Measurements from ENCODE around the gene EPB41L4A.

Gene EPB41L4A

GRCh38 chr5:112350626-112351025 is 68.5 kb downstream of the EPB41L4A start:
- DNase-seq: no peak

DNA sequence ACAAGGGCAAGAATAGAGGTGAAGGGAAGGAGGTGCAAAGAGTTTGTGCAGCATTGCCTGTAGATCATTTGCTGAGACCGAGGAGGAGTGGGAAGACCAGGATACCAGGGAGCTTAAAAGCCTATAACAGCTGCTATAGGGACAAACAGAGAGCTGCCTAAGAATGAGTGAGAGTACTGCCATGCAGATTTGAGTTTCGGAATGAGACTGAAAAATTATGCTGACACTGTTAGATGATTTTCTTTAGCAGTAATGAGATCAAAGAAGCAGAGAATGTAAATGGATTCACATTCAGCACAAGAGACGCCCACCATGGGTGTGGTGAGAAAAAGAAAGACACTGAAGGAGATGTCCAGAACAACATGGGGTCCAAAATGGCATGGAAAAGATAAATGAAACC is 69.7 kb downstream of the EPB41L4A start:
- DNase-seq: no peak

- no peak for DNase-seq
These were observed 70.2 kb downstream of the EPB41L4A start for GRCh38 chr5:112348915-112349314.

GRCh38 chr5:112348387-112348786 is 70.7 kb downstream of the EPB41L4A start:
- no peak for DNase-seq

DNA sequence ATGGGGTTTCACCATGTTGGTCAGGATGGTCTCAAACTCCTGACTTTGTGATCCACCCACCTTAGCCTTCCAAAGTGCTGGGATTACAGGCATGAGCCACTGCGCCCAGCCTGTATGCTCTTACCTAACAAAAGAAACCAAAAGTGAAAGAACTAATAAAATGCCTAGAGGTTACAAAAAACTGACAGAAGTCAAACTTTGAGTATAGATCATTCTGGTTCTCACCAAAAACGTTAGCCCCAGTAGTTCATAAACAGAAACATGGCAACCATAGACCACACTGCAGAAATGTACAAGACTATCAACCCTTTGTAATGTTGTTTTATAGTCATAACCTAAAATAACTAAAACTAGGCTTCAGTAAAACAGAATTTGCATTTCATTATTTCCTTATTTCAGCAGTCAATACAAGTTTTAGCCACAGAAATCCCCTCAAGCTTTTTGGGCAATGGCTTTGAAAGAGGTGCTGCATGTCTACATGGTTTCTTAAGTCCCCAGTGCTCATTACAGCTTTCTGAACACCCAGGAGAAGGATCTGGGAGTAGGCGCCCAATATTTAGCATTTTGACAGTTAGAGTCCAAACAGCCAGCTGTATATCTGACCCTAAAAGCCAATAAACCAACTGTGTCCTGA is 72.5 kb downstream of the EPB41L4A start:
- no peak for DNase-seq

DNA sequence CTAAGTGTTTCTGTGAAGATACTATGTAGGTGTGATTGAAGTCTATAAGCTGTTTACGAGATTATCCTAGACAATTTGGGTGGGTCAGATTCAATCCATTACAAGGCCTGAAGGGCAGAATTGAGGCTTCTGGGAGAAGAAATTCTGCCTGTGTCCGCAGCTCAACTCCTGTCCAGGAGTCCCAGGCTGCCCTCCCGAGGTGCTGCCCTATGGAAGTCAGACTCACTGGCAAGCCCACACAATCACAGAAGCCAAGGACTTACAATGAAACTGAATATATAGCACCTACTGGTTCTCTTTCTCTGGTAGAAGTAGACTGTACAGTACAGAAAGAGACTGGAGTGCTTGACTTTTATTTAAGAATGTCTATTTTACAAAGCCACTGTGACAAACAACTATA is 74.5 kb downstream of the EPB41L4A start:
- no peak for DNase-seq

GRCh38 chr5:112342389-112342788 is 76.7 kb downstream of the EPB41L4A start:
- no peak for DNase-seq

DNA sequence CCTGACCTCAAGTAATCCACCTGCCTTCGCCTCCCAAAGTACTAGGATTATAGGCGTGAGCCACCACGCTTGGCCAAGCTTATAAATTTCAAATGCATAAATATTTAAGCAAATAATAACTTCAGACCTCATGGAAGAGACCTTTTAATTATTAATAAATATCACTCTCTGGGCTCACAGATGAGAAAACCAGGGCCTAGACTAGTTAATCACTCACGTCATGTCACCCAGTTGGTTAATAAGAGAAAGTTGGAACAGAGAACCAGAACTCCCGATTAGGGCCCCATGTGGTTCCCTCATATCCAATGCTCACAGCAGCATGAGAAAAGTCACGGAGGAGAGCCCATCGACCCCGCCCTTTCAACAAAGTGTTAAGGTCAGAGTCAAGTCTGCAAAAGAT is 79.3 kb downstream of the EPB41L4A start:
- DNase-seq: no peak

- DNase-seq: no peak
These were observed 80.3 kb downstream of the EPB41L4A start for GRCh38 chr5:112338681-112339337.

- no peak for DNase-seq
These were observed 85.7 kb downstream of the EPB41L4A start for GRCh38 chr5:112333331-112333781.

GRCh38 chr5:112331892-112332291 is 87.2 kb downstream of the EPB41L4A start:
- DNase-seq: no peak

DNA sequence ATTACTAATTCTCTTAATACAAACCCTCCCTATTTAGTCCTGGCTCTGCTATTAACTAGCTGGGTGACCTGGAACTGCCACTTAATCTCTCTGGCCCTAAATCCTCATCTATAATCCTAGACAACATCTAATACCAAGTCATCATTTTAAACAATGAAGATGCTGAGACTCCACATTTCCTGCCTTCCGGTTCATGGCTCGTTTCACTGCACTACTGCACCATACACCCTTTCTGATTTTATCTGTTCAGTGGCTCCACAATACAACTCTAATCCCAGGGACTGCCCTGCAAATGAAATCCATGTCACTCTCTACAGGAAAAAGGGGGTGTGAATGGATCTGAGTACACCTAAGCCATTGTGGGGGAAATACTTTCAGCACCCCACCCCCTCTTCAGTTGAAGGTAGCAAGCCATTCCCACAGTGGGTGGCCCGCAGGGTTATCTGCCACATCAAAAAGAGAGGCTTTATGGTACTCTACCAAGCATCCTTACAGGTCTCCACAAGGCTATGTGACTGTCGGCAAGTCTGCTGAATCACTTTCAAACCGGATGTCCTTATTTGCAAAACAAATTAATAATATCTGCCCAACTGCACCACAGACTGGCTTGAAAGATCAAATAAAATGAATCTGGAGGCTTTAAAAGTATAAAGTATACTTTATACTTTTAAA is 89.5 kb downstream of the EPB41L4A start:
- DNase-seq: no peak

DNA sequence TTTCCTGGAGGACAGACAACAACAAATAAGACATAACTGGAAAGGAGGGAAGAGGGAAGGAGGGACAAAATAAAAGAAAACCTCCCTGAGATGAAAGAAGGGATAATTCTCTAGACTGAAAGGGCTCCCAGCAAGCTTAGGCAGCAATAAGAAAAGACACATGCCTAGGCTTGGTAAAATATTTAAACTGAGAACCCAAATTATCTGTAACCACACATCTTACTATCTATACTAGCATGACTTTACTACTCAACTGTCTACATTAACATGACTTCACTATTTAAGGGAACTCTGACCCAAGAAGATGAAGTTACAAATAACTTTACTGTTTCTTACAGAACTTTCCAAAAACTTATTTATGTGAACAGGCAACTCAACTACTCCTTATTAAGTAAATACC is 95.9 kb downstream of the EPB41L4A start:
- no peak for DNase-seq

- DNase-seq: no peak
These were observed 98.7 kb downstream of the EPB41L4A start for GRCh38 chr5:112320408-112320807.

DNA sequence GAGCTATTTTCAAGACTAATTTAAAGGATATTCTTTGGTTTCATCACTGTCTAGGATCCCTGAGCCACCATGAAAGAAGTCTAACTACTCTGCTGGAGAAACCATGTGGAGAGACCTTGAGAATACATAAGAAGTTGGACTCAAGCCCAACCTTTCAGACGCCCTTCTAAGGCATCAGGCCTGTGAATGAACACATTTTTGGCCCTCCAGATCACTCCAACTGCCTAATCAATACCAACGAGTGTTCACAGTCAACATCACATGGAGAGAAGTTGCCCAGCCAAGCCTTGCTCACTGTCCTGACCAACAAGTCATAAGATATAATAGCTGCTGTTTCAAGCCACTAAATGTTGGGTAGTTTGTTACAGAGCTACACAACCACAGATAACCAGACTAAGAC is 100.7 kb downstream of the EPB41L4A start:
- no peak for DNase-seq

GRCh38 chr5:112317866-112318265 is 101.2 kb downstream of the EPB41L4A start:
- DNase-seq: no peak

DNA sequence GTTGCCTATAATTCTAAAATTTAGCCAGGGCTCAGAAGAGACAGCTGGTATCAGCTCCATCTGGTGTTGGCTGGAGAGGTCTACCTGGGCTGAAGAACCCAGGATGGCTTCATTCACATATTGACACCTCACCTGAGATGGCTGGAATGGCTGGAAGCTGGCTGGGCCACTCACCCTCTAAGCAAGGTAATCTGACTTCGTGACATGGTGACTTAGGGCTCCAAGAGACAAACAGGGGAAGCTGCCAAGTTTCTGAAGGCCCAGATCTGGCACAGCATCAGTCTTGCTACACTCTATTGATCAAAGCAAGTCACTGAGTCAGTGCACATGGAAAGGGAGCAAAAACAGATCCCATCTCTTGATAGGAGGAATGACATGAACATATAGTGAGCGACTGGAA is 102.3 kb downstream of the EPB41L4A start:
- DNase-seq: no peak

- no peak for DNase-seq
These were observed 103.1 kb downstream of the EPB41L4A start for GRCh38 chr5:112316006-112316405.

DNA sequence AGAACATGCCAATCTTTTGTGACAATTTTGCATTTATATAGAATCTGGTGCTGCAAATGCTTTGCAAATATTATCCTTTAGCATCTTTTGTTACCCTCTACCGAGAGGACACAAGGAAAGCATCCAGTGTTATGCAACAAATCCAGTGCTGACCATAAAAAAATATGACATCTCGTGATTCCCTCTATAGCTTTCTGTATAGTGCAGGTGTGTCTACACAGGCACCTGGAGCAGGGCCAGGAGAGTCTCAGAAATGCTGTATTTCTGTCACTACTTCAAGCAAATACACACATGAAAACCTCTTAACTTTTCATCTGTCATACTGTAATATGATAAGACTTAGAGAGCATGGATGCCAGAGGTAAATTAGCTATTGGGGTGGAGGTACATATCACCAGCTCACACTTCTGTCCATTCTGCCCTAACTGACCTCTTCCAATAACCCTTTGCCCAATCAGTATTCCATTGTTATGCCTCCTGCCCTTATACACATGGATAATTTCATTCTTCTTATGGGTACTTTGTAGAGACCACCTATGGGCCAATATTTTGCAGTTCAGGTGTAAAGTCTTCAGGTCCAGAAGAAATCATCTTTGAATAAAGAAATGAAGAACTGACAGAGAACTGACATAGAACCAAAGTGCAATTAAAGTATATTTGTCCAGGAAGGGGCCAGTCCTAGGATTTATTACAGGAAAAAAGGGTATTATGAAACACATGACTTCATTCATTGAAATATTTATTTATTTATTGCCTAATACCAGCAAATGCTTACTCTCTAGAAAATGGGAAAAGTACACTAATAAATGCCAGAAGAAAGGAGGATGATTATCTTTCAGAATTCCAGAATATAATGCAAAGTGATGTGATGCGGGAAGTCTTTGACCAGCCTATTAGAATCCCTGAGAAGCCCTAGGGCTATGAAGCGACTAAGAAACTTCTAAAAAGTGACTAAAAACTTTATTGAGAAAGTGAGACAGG is 106.5 kb downstream of the EPB41L4A start:
- DNase-seq: no peak

- no peak for DNase-seq
These were observed 108.3 kb downstream of the EPB41L4A start for GRCh38 chr5:112310746-112311145.

DNA sequence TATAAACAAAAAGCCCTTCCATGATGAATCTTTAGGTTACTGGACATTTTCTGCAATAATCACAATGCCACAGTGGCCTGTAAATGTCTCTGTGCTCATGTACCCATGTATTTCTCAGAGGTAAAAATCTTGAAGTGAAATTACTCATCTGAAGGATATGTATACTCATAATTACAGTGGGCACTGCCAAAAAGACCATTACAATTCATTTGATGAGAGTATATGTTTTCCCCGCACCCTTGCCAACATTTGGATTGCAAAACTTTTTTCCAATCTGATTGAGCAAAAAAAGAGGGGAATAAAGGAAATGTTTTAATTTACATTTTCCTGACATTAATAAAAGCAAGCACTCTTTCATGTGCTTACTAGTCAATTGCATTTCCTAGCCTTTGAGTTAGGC is 110.5 kb downstream of the EPB41L4A start:
- no peak for DNase-seq

- DNase-seq: no peak
These were observed 112.1 kb downstream of the EPB41L4A start for GRCh38 chr5:112306956-112307355.

- DNase-seq: no peak
These were observed 114.3 kb downstream of the EPB41L4A start for GRCh38 chr5:112304743-112305142.

Measured in effector CD4-positive, alpha-beta T cell (primary cell).